ENCODE results near the gene CABP4.

CABP4 gene

GRCh38 chr11:67441731-67442351 is 13.3 kb upstream of the CABP4 start:
- Histone ChIP-seq H3K4me3 (ENCODE audit: low read depth, low read length) (no peak overlapping the region), H3K9me3 (ENCODE audit: control insufficient read depth, low read length) (no peaks in the 10 kb centered on the region), H3K27me3 (ENCODE audit: control insufficient read depth, insufficient read depth, low read length) (no peaks in the 10 kb centered on the region), H3K4me2 (ENCODE audit: low read length) (no peak overlapping the region), H3K4me1 (no peaks in the 10 kb centered on the region), H3K9ac (no peak overlapping the region), H2AFZ (no peak overlapping the region), H3K36me3 (ENCODE audit: control insufficient read depth, insufficient read depth, low read length) (no peaks in the 10 kb centered on the region), H3K27ac (no peak overlapping the region), H3K79me2 (no peaks in the 10 kb centered on the region)
- TF ChIP-seq CTCF (IDR thresholded peaks at IDR 0.05) = no peak

GRCh38 chr11:67442504-67443404 is 12.4 kb upstream of the CABP4 start:
- Histone ChIP-seq H3K4me3 (ENCODE audit: low read depth, low read length) (peak overlapping the region; percentile 52), H3K4me2 (ENCODE audit: low read length) (peak overlapping the region; percentile 65), H3K27me3 (ENCODE audit: control insufficient read depth, insufficient read depth, low read length) (no peaks in the 10 kb centered on the region), H3K27ac (peak overlapping the region; percentile 75), H3K9ac (no peak overlapping the region), H2AFZ (no peak overlapping the region), H3K9me3 (ENCODE audit: control insufficient read depth, low read length) (no peaks in the 10 kb centered on the region), H3K36me3 (ENCODE audit: control insufficient read depth, insufficient read depth, low read length) (no peaks in the 10 kb centered on the region), H3K4me1 (no peaks in the 10 kb centered on the region), H3K79me2 (no peaks in the 10 kb centered on the region)
- TF ChIP-seq CTCF (IDR thresholded peaks at IDR 0.05) = no peak

GRCh38 chr11:67445515-67445914 is 9.6 kb upstream of the CABP4 start:
- no peaks in the 10 kb centered on the region for H3K27me3 ChIP-seq (ENCODE audit: control insufficient read depth, insufficient read depth, low read length)
- no peak overlapping the region for H3K4me2 ChIP-seq (ENCODE audit: low read length)
- H3K9me3 ChIP-seq (ENCODE audit: control insufficient read depth, low read length) = no peaks in the 10 kb centered on the region
- no peak overlapping the region for H3K9ac ChIP-seq
- H3K36me3 ChIP-seq (ENCODE audit: control insufficient read depth, insufficient read depth, low read length) = no peaks in the 10 kb centered on the region
- H3K79me2 ChIP-seq = no peaks in the 10 kb centered on the region
- H2AFZ ChIP-seq = no peak overlapping the region
- H3K4me1 ChIP-seq = no peaks in the 10 kb centered on the region
- no peak for TF ChIP-seq CTCF (IDR thresholded peaks at IDR 0.05)
- H3K27ac ChIP-seq = no peak overlapping the region
- H3K4me3 ChIP-seq (ENCODE audit: low read depth, low read length) = no peak overlapping the region

- Histone ChIP-seq H2AFZ (no peak overlapping the region), H3K9me3 (ENCODE audit: control insufficient read depth, low read length) (no peaks in the 10 kb centered on the region), H3K9ac (no peak overlapping the region), H3K27ac (no peak overlapping the region), H3K4me1 (no peaks in the 10 kb centered on the region), H3K4me3 (ENCODE audit: low read depth, low read length) (no peak overlapping the region), H3K4me2 (ENCODE audit: low read length) (no peak overlapping the region), H3K79me2 (no peaks in the 10 kb centered on the region), H3K27me3 (ENCODE audit: control insufficient read depth, insufficient read depth, low read length) (no peaks in the 10 kb centered on the region), H3K36me3 (ENCODE audit: control insufficient read depth, insufficient read depth, low read length) (no peaks in the 10 kb centered on the region)
- TF ChIP-seq CTCF (IDR thresholded peaks at IDR 0.05) = no peak
Measured at GRCh38 chr11:67448220-67448609, 6.9 kb upstream of the CABP4 start.

Measured in parathyroid adenoma (tissue), 2 donors.